Liver (tissue), 3 donors: Measurements from ENCODE around the gene FSD1L.

Experiments
- YY1 ChIP-seq: IDR thresholded peaks from 2 replicates; pipeline ENCODE4 v1.6.1; 2016; ENCODE audit warnings: antibody characterized with exemption, mild to moderate bottlenecking
- TF ChIP-seq, protein P1 (sequence below): IDR thresholded peaks from 2 replicates; pipeline ENCODE4 v1.6.1; 2016; ENCODE audit warnings: antibody characterized with exemption
- TF ChIP-seq, protein P2 (sequence below): fragments of 150-350 bp; IDR thresholded peaks from 2 replicates; pipeline ENCODE4 v1.5.1; 2017; ENCODE audit warnings: improper control_type of control experiment, low read depth, low read length; ENCODE audit not compliant: missing input control
- donor health status: healthy.
- donor health status: healthy.

DNA sequence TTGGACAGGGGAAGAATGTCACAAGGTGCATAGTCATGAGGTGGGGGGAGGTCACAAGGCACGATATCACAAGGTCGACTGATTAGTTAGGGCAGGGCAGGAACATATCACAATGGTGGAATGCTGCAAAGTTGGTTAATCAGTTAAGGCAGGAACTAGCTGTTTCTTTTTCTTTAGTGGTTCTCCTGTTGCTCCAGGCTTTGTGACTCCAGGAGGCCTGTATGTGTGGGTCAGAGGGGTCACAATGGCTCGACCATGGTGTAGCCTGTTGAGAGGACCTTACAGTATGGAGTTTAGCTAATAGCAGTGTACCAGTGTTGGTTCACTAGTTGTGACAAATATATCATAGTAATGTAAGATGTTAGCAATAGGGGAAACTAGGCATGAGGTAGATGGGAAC, 12.4 kb upstream of the FSD1L start:
- TF ChIP-seq YY1, result no peak
- TF ChIP-seq, protein P1, sequence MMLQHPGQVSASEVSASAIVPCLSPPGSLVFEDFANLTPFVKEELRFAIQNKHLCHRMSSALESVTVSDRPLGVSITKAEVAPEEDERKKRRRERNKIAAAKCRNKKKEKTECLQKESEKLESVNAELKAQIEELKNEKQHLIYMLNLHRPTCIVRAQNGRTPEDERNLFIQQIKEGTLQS, result no peak
- TF ChIP-seq, protein P2, sequence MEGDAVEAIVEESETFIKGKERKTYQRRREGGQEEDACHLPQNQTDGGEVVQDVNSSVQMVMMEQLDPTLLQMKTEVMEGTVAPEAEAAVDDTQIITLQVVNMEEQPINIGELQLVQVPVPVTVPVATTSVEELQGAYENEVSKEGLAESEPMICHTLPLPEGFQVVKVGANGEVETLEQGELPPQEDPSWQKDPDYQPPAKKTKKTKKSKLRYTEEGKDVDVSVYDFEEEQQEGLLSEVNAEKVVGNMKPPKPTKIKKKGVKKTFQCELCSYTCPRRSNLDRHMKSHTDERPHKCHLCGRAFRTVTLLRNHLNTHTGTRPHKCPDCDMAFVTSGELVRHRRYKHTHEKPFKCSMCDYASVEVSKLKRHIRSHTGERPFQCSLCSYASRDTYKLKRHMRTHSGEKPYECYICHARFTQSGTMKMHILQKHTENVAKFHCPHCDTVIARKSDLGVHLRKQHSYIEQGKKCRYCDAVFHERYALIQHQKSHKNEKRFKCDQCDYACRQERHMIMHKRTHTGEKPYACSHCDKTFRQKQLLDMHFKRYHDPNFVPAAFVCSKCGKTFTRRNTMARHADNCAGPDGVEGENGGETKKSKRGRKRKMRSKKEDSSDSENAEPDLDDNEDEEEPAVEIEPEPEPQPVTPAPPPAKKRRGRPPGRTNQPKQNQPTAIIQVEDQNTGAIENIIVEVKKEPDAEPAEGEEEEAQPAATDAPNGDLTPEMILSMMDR, result no peak
